Erythroblast (primary cell): ENCODE measurements around the gene MRPL40.

ENCODE experiments used
- DNase-seq, 2 experiments: peaks; one replicate each; lab custom pipeline; 2025; lab: John Stamatoyannopoulos, UW
- GATA1 ChIP-seq: IDR thresholded peaks from 2 replicates; pipeline ENCODE4 v1.6.1; 2011; ENCODE audit warnings: low read depth, mild to moderate bottlenecking, control low read depth, low read length, moderate library complexity
- POLR2A ChIP-seq: IDR thresholded peaks from 2 replicates; pipeline ENCODE4 v1.6.1; 2011; ENCODE audit warnings: mild to moderate bottlenecking, low read length

The MRPL40 gene

GRCh38 chr22:19432133-19432851 is at the start of gene MRPL40:
TSS of gene MRPL40 (plus strand) at chr22:19432545. CDS start at chr22:19432555, 10 bp downstream.
- peak; percentile 97 for DNase-seq
- TF ChIP-seq GATA1, result no peak
- peak; percentile 99 for TF ChIP-seq POLR2A

GRCh38 chr22:19383292-19383691 is 49.1 kb upstream of the MRPL40 start:
- TF ChIP-seq POLR2A (no peak), GATA1 (no peak)
- no peak for DNase-seq

GRCh38 chr22:19385221-19385906 is 47.0 kb upstream of the MRPL40 start:
- no peak for DNase-seq
- no peak for TF ChIP-seq POLR2A
- TF ChIP-seq GATA1, result no peak

GRCh38 chr22:19386248-19386647 is 46.1 kb upstream of the MRPL40 start:
- TF ChIP-seq POLR2A (no peak), GATA1 (no peak)
- no peak for DNase-seq

DNA sequence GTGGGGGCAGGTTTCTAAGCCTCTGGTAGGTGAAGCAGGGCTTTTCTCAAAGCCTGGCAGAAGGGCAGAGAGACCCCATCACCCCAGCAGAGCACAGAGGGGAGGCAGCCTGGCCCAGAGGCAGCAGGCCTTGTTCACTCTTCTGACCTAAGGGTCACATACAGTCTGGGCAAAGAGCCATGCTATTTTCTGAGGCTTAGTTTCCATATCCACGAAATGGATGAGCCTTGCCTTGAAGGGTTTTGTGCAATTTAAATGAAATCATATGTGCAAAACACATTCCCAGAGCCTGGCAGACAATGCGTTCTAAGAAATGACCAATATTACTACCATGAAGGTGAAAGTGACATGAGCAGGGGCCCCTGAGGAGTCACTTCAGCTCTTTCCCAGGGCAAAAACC is 45.3 kb upstream of the MRPL40 start:
- TF ChIP-seq POLR2A, result no peak
- TF ChIP-seq GATA1, result no peak
- no peak for DNase-seq

GRCh38 chr22:19387575-19387974 is 44.8 kb upstream of the MRPL40 start:
- DNase-seq, result no peak

DNA sequence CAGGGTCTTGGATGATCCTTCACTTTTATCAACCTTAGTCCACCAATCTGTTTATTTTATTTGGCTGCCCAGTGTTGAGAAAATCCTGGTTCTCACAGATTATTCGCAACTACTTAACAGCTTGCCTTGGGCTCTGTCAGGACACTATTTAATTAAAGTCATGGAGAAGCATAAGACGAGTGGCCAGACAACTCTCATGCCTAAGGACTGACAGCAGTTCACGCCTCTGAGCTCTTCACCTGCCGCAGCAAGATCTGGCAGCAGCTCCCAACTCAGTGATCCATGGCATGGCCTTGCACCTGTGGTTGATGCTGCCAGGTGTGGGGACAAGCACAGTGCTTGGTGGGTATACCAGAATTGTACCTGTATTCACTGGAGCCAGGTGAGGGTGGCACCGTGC is 38.6 kb upstream of the MRPL40 start:
- TF ChIP-seq POLR2A, result no peak
- no peak for TF ChIP-seq GATA1
- DNase-seq, result no peak

More at GRCh38 chr22:19387575-19387974, 44.8 kb upstream of the MRPL40 start:
- TF ChIP-seq GATA1 (no peak), POLR2A (no peak)

DNA sequence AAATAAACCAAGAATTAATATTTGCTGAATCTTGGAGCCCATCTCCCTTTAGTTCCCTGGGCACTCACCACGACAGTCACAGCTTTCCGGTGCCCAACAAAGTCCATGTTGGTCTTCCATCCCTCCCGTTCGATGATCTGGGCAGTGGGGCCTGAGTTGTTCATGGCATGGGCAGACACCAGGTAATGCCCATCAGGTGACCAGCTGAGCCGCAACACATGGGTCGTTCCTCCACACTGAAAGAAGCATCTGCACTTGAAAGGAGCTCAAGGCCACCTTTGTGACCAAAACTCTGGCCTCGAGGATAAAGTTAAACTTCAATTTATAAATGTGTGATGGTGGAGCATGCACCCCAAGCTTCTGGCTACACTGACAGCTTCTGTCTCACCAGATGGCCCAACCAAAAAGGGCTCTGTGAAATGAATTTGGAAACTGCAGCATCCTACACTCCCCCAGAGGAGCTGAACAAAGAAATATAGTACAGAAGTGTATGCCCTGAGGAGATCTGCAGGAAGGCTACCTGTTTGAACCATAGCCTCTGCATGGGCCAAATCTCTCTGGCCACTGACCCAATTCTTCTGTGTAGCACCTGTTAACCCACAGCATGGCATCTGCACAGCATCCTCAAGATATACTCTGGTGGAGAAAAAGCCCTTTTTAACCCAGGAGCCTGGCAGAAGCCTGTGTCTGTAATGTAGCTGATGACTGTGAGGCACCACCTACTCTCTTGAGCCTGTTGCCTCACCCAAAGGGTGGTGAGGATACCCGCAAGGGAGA is 37.9 kb upstream of the MRPL40 start:
- no peak for DNase-seq
- TF ChIP-seq POLR2A (no peak), GATA1 (no peak)

- no peak for DNase-seq
- TF ChIP-seq GATA1, result no peak
- TF ChIP-seq POLR2A, result no peak
Measured at GRCh38 chr22:19395276-19395675, 37.1 kb upstream of the MRPL40 start.

- DNase-seq, result no peak
- TF ChIP-seq POLR2A, result no peak
- TF ChIP-seq GATA1, result no peak
Measured at GRCh38 chr22:19396561-19396933, 35.8 kb upstream of the MRPL40 start.

GRCh38 chr22:19396934-19397733 is 35.2 kb upstream of the MRPL40 start:
- peak; percentile 96 to 99 for DNase-seq
- TF ChIP-seq POLR2A, result peak; percentile 94
- peak; percentile 89 for TF ChIP-seq GATA1

- DNase-seq, result peak; percentile 61 to 73
- no peak for TF ChIP-seq GATA1
- TF ChIP-seq POLR2A, result no peak
Measured at GRCh38 chr22:19397734-19398104, 34.6 kb upstream of the MRPL40 start.

DNA sequence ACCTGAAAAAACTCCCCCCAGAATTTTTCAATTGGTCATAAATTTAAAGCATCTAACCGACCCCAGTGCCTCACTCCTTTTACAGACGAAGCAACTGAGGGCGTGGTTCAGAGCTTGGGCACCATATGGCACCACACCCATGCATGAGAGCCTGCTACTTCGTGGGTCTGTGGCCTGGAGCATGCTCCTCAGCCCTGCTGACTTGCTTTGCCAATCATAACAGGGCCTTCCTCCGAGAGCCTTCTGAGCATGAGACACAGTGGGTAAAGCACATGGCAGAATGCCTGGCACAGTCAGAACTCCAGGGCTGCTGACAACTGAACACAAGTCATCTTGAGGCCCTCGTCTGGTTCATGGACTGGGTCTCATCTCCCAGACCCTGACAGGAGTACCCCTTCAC is 34.1 kb upstream of the MRPL40 start:
- peak; percentile 23 for TF ChIP-seq POLR2A
- no peak for TF ChIP-seq GATA1
- DNase-seq, result peak; percentile 80 to 85
